ENCODE measurements around the gene SLC25A1.

The SLC25A1 gene

DNA sequence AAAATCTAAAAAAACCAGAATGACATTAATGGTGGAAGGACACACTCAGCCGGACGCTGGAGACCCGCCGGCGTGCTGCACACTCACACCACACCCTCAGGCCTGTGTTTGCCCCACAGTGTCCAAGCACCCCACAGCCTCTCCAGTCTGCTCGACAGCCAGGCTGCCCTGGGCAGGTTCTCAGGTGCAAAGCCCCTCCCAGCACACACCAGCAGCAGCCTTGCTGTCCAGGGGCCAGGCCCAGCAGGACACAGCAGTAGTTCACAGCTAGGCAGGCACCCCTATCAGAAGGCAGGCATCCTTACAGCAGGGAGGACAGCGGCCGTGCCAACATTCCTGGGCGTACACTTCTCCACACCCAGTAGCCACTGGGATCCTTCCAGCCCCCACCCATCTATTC, 1.7 kb upstream of the SLC25A1 start:
- DNase-seq, result no peak

DNA sequence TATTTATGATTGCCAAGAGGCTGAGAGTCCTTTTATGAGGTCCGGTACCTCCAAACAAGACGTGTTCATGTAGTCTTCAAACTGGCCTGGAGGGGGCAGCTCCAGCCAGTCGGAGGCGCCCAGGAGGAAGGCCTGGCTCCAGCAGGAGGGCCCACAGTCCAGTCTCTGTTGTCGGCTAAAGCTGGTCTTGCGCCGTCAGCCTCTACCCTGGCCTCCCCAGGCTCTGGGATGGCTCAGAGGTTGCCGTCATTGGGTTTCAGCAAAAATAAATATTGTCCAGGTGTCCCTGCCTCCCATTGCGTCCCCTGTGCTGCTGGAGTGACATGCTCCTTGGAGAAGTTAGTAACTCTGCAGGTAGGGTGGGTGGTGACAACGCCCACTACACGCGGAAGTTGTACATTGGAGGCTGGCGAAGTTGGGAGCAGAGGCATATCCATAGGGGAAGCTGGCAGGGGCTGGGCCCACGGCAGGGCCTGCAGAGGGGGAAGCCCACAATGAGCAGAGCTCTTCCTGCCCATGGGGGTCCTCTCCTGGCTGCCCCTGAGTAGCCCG, 1.0 kb upstream of the SLC25A1 start:
- peak; percentile 66 for DNase-seq

DNA sequence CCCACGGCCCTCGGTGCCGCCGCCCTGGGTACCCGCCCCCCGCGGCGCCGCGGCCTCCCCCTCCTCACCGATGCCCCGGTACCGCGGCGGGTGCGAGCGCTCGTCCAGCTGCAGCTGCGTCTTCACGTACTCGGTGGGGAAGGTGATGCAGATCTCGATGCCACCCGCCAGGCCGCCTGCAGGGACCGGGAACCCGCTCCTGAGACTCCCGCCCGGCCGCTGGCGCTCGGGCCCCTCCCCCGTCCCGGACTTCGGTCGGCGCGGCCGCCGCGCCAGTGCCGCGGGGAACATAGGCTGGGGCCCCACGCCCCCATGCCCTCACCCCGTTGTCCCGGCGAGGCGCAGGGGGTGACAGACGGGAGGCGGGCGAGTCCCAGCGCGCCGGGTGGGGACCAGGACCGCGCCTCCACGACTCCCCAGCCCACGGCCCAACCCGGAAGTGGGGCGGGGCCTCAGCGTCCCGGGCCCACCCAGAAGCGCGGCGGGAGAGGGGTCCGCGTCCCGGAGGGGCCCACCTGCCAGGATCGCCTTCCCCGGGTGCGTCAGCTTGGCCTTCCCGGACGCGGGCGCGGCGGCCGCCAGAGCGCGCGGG, 375 bp downstream of the SLC25A1 start:
- DNase-seq, result no peak

DNA sequence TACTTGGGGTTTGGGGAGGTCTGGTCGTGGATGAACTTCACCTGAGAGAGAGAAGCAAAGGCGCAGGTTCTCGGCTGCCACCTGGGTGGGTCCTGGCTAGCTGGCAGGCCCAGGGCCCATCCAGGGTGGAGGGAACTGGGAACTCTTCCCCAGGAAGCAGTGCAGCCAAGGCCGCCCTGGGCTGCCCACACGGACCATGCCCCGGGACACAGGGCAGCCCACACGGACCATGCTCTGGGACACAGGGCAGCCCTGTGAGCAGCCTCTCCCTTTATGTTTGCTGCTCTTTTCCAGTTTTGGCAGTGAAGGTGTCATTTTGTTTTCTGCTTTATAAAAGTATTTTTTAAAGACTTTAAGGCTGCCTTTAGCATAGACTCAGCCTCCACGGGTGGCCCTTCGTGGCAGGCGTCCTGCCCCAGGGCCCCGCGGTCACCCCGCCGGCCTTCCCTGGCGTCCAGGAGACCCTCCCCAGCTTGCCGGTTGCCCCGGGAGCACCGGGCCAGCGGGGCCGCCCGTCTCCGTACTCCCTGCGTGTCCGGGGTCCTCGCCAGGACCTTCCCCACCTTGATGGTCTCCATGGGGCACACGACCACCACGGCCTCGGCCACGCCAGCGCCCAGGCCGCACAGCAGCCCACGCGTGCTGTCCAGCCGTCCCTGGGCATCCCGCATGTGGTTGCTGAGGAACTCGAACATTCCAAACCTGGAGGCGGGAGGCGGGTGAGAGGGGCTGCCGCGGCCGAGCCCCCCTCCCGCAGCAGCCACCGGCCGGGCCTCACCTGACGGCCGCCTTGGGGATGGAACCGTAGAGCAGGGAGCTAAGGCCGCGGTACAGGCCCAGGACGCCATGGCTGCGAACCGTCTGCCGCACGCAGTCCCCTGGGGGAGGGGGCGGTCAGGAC, 1.1 kb downstream of the SLC25A1 start:
- no peak for DNase-seq

DNA sequence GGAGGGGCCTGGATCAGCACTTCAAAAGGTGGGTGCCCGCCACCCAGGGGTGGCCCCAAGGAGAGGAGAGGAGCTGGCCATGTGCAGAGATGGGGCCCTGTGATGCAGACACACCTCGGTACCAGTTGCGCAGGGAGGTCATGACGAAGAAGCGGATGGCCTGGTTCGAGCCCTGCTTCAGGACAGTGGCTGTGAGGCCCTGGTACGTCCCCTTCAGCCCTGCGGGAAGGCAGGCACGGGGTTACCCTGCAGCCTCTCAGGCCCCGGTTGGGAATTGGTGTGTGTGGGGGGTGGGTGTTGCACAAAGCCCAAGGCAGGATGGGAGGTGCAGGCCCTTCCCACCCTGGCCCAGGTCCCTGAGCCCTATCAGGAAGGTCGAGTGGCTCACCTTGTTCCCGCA, 1.8 kb downstream of the SLC25A1 start:
- DNase-seq, result peak; percentile 57

DNA sequence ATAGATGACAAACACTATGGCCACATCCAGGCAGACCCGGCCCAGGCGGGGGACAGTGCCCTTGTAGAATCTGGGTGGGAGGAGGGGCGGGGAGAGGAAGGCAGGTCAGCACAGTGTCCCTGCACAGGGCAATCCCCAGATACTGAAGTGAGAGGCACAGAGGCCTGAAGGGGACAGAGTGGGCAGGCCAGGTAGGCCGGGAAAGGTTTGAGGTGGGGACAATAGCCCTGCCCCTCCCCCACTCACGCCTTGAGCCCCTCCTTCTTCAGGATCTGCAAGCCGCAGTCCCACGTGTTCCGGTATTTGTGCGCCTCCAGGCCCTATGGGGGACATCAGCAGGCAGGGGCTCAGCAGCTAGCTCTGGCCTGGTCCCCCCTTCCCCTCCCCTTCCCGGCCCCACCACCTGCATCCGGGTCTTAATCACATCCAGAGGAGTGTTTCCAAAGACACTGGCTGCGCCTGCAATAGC, 2.3 kb downstream of the SLC25A1 start:
- no peak for DNase-seq

DNA sequence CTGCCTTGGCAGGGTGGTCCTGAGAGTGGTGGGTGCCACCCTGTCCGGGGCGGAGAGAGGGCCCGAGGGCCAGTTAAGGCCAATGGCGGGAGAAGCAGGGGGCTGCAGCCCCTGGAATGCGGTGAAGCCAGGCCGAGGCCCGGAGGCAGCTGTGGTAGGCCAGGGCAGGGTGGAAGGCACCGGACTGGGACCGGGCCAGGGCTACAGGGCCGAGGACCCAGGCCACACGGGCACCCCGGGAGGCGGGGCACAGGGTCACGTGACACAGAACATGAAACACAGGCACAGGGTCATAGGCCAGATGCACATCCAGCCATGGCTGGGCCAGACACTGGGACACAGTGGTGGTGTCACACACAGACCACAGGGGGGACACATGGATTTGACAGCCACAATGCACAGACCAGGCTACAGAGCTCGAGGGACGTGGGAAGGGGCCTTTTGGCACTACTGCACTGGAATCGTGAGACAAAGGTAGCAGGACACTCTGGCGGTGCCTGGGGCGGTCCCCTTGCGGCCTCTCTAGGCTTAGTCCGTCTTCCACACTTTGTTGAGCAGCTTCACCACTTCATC, 2.8 kb downstream of the SLC25A1 start:
- DNase-seq, result no peak

DNA sequence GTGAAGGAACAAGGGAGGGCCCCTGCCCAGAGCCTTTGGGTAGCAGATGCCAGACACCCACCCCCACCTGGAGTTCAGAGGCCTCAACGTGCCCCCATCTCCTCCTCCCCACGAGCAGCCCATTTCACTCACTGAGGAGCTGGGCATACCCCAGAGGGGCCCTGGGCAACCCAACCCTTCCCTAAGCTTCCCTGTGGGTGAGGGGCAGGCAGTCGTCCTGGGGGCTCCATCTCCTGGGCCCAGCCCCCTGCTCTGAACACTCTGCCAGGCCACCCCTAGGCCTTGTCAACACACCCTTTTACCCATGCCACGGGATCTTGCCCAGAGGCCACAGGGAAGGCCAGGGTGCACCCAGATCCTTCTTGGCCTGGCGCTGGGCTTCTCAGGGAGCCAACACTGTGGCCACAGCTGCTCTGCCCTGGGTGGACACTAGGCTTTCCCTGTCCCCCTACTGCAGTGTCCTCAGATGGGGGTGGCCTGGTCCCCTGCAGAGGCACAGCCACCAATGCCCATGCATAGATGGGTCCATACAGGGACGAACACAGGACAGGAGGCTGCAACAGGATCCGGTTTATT, 3.4 kb downstream of the SLC25A1 start:
- DNase-seq, result no peak

DNA sequence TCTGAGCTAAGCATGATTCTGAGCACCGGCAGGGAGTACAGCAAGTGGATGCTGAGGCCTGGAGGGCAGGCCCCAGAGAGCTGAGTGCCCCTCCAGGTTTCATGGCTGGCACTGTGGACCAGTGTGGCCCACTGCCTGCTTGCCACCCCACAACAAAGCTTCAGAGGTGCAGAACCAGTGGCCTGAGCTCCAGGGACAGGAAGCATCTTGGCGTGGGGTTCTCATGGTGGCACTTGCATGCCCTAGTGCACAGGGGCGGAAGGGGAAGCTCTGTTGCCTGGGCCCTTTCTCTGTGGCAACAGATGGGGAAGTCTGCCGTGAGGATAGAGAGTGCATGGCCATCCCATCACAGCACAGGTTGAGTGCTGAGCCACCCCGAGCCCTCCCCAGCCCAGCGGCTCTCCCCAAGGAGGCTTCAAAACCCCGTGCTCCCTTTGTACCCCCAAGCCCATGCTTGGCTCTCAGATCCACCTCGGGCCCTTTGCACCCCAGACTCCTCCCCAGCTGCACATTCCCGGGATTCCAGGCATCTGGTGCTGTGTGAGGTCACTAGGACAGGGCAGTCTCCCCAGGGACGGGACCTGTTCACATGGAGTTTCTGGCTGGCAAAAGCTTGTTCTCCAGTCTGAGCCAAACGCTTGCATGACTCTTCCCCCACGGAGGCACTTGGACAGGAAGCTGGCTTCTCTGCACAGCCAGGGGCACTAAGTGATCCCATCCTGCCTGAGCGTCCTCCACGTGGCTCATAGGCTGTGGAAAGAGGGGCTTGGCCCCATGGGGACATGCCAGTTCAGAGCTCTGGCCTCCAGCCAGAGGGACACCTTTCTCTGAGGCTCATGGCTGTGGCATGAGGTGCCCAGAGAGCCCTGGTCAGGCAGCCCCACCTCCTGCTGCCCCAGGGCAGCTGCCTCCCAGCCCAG, 4.2 kb downstream of the SLC25A1 start:
- DNase-seq, result no peak

DNA sequence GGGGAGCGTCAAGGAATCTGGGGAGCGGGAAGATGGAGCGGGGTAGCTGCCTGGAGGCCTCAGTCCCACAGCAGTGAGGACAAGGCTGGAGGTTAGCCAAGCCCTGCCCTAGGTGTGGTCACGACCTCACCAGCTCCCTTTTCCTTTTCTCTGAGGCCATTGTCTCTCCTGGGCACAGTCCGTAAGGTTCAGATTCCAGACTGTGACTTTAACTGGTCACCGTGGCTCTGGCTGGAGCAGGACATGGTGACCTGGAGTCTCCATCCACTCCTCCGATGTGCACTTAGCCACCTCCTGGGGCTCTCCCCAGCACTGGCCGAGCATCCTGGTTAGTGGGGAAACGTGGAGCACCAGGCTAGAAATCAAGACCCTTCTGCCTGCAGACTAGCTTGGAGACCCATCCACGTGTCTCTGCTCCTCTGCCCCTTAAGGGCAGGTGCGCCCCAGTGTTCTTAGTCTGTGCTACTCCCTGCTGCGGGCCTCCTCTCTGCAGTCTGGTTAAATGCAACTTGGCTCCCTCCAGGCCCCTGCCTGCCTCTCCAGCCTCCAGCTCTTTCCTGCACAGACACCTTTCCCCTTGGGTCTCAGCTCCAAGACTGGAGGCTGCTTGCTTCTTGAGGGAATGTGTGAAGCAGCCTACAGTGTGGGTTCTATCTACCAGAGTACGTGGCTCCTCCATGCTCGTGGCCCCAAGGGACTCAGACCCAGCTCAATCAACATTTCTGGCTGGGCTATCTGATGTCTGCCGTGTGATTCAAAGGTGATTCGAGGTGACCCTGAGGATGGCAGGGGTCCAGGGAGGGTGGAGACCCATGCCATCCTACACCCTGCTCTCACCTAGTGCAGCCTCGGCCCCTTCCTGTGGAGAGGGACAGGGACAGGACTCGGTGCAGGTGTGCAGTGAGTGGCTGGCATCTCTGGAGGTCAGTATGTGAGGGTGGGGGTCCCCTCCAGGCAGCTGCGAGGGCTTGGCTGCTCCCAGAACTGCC, 5.2 kb downstream of the SLC25A1 start:
- DNase-seq, result no peak

DNA sequence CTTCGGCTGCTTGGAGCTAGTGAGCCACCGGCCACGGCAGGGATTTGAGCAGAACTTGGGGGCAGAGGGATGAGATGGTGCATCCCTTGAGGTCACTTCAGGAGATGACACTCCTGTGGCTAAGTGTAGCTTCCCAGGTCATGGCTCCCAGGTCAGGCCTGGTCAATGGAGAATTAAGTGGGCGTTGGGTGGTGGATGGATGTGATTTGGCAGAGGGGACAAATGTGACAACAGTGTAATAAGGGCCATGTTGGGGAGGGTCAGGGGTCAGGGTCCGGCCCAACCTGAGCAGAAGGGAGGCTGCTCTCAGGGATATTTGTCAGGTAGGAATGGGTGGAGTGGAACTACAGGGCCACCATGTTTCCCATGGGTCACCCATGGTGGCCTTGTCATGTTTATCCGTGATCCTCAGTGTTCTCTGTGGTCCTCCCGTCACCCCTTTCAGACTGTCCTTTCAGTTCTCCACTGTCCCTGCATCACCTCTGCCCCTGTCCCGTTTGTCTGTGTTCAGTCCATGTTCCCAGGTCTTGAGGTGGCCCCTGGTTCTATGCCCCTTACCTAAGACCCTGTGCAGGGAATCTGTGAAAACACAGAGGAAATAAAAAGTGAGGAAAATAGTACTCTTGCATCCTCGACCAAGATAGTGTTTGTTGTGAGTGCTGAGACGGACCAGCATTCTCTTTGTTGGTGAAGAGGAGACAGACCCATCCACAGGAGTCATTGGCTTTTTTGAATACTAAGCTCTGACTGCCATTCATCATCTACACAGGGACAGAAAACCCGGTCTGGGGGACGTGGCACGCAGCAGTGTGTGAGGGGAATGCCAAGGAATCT, 6.1 kb downstream of the SLC25A1 start:
- DNase-seq, result no peak

DNA sequence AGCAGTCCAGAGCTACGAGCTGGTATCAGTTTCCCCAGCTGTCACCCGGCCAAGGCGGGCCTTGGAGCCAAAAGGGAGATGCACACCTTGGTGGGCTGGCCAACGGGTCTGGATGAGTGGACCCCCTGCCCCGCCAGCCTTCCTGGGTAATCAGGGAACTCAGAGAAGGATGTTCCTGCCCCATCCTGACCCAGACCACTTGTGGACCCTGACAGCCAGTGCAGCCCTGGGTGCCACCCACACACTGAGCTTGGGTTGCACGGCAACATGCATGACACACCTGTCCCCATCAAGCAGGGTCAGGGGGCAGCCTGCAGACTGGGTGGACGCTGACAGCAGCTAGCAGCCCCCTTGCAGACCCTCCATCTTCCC, 8.6 kb downstream of the SLC25A1 start:
- no peak for DNase-seq

DNA sequence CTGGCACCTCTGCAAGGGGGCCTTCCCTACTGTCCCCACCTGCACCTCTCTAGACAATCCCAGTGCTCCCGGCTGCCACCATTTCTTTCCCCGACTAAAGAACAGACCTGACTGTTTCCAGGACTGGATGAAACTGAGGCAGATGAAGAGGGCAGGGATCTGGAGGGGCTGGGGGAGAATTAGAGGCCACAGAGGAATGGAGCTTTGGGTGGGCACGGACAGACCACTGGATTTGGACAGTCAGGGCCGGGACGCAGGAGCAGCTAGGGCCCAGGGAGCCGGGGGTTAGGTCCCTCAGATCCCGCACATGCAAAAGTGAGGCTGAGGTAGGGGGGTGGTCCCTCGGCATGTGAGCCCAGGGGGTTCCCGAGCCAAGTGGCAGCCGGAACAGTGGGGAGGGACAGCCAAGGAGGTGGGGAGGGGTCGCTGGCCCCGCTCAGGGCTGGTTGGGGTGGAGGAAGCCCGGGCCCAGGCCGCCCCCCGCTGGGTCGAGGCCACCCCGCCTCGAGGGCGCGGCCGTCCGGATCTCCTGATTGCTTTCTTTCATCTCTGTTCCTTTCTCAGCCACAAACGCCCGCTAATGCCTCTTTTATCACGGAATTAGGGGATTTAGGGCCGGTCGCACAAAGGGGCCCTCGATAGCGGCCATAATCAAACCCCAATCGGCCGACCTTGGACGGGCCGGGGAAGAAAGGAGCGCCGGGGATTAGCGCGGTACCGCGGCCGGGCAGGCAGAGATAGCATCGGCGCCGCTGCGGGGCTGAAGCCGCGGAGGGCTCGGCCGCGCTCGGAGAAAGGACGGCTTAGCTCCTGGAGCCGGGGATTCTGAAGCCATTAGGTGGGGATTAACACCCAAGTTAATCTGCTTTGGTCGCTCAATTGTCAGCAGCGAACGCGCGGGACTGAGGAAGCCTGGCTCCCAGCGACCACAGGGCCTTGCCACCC, 9.3 kb downstream of the SLC25A1 start:
- DNase-seq, result no peak

DNA sequence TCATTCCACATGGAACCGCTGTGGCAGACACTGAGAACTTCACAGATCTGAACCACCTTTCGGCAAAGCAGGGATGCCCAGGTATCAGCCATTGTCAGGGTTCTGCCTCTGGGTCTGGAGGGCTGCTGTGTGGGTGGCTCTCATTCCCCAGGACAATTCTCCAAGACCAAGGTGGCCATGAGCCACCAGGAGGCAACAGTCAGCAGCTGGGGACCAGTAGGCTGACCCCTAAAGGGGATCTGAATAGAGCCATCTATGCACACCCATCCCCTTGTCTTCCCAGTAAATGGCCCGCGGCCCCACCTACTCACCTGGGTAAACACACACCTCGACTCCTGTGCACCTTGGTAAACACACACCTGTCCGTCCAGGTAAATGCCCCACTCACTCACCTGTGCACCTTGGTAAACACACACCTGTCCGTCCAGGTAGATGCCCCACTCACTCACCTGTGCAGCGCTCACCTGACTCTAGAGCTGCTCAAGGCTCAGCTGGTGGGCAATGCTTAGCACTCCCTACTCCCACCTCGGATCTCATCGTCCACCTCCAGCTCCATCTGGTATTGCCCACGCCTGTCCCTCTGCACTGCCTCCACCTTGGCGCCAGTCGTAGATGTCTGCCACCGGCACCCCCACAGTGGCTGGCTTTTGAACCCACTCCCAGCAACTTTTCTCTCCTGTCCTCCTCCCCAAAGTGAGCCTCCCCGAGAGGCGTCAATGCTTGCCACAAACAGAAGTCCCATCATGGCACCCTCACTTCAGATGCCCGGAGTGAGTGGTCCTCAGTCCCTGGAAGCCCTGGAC, 10.2 kb downstream of the SLC25A1 start:
- DNase-seq, result no peak

DNA sequence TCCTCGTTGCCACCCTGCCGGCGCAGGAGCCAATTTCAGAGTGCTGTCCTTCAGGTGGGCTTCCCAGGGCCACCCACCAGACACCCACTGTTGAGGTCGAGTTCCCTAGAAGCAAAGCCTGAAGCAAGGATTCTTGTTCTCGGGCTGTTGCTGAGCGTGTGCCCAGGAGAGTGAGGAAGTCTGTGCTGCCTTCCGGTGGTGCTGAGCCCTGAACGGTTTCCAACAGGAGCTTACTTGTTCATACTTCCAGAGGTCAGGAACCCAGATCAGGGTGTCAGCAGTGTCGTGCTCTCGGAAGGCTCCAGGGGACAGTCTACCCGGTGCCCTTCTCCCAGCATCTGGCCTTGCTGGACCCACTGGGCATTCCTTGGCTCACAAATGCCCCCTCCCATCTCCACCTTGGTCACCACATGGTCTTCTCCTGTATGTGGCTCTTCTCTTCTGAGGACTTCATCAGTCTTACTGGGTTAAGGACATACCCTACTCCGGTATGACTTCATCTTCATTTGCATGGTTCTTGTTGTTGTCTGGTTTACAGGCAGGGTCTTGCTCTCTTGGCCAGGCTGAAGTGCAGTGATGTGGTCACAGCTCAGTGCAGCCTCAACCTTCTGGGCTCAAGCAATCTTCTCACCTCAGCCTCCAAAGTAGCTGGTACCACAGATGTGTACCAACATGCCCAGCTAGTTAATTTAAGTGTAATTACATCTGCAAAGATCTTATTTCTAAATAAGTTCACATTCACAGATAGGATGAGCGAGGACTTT, 11.2 kb downstream of the SLC25A1 start:
- no peak for DNase-seq

DNA sequence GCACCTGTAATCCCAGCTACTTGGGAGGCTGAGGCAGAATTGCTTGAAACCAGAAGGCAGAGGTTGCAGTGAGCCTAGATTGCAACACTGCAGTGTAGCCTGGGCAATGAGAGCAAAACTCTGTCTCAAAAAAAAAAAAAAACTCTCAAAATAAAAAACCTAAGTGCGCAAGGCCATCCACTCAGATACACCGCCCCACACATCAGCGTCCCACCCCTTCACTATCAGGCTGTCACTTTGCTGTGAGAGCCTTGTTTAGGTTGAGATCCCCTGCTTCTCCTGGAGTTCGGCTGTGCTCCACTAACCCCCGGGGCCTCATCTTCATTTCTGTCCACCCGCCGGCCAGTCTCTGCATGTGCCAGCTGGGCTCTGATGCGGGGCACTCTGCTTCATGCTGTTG, 12.1 kb downstream of the SLC25A1 start:
- no peak for DNase-seq

DNA sequence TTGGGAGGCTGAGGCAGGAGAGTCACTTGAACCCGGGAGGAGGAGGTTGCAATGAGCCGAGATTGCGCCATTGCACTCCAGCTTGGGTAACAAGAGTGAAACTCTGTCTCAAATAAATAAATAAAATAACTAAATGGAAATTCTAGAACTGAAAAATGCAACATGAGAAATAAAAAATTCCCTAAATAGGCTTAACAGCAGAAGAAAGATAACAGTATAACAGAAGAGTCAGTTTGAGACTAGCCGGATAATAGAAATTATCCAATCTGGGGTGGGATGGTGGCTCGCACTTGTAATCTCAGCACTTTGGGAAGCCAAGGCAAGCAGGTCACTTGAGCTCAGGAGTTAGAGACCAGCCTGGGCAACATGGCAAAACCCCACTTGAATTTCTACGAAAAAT, 14.1 kb downstream of the SLC25A1 start:
- DNase-seq, result no peak
